HepG2 (cell line): ENCODE data around the gene C9orf85. TPM values are rescaled to one million over a fixed set of nuclear protein-coding genes. Genes with fewer than 3 reads are reported as not detected.
A peak's percentile ranks its signal among the peaks of the same experiment; 100 is the strongest.

ENCODE experiments used
- ATAC-seq: fragments of 200-7000 bp; cut with Tn5 transposase; 3 replicates; pipeline ENCODE4 v1.9.1; 2020; ENCODE audit warnings: mild to moderate bottlenecking, moderate library complexity
- BruUV-seq: library from RNA; stranded (reverse); fragments of 400-500 nt; replicated peaks from 2 replicates; lab custom pipeline; 2021; lab: Mats Ljungman, UMichigan
- CTCF ChIA-PET: fragments of 300-600 bp; formaldehyde crosslinking; extraction: SDS; loops from one replicate; lab custom pipeline; 2021; ENCODE audit warnings: low total read pairs, inconsistent platforms, low intra/inter-chr PET ratio; lab: Yijun Ruan, JAX
- POLR2A ChIA-PET: fragments of 350-600 bp; sonication (Branson Sonifier 250); formaldehyde crosslinking; loops from one replicate; lab custom pipeline; 2020; ENCODE audit warnings: antibody characterized with exemption, inconsistent platforms; lab: Yijun Ruan, JAX
- DNase-seq: peaks from one replicate; pipeline ENCODE4 v3.0.0-alpha.2; 2015; ENCODE audit warnings: low spot score
- FAIRE-seq: peaks from 3 replicates; lab custom pipeline; 2011; peaks lifted over from hg19 to GRCh38; lab: Jason Lieb, UNC
- H2AFZ ChIP-seq: one replicate; pipeline ENCODE4 v1.6.1; 2011; ENCODE audit warnings: low read length, inconsistent platforms
- H3K27ac ChIP-seq: fragments of 300-600 bp; 3 replicates; pipeline ENCODE4 v1.8.0; 2011; ENCODE audit warnings: mixed run types, mild to moderate bottlenecking, mixed read lengths, low read length, inconsistent platforms; ENCODE audit not compliant: insufficient read depth; ENCODE audit errors: extremely low read length
- H3K27me3 ChIP-seq, 2 experiments: fragments of 200-600 bp in 1 of 2; 2 replicates in 1 of 2; 3 replicates in 1 of 2; pipeline versions ENCODE4 v1.6.0 to v1.8.0; 2011; ENCODE audit warnings: low read length in 2 of 2, mild to moderate bottlenecking in 2 of 2, moderate library complexity in 2 of 2, inconsistent platforms in 1 of 2; ENCODE audit not compliant: insufficient read depth in 2 of 2, control insufficient read depth in 1 of 2
- H3K36me3 ChIP-seq, 2 experiments: fragments of 200-600 bp in 1 of 2; replicated peaks in 1 of 2; 2 replicates in 1 of 2; 3 replicates in 1 of 2; pipeline versions ENCODE4 v1.5.1 to v1.8.0; 2011; ENCODE audit warnings: low read length in 2 of 2, inconsistent platforms in 1 of 2; ENCODE audit not compliant: insufficient read depth in 2 of 2, control insufficient read depth in 1 of 2
- H3K4me1 ChIP-seq: 2 replicates; pipeline ENCODE4 v1.5.1; 2012; ENCODE audit warnings: low read length, inconsistent platforms; ENCODE audit not compliant: insufficient read depth
- H3K4me2 ChIP-seq: 2 replicates; pipeline ENCODE4 v1.6.0; 2011; ENCODE audit warnings: low read depth, low read length, inconsistent platforms
- H3K4me3 ChIP-seq, 3 experiments: fragments of 200-600 bp in 1 of 3; sonication (generic), shearing (Covaris generic) in 1 of 3; replicated peaks in 1 of 3; 2 replicates each; pipeline ENCODE4 v1.5.1; 2011 to 2016; ENCODE audit warnings: low read length in 3 of 3, inconsistent platforms in 2 of 3, low read depth in 2 of 3, mild to moderate bottlenecking in 2 of 3, control low read depth in 1 of 3, mixed read lengths in 1 of 3; ENCODE audit not compliant: insufficient read depth in 1 of 3
- H3K79me2 ChIP-seq: one replicate; pipeline ENCODE4 v1.6.1; 2011; ENCODE audit warnings: low read length, inconsistent platforms; ENCODE audit not compliant: insufficient read depth
- H3K9ac ChIP-seq: 2 replicates; pipeline ENCODE4 v1.6.0; 2011; ENCODE audit warnings: mild to moderate bottlenecking, low read depth, low read length, inconsistent platforms; ENCODE audit not compliant: insufficient read depth
- H3K9me3 ChIP-seq: 2 replicates; pipeline ENCODE4 v1.5.1; 2012; ENCODE audit warnings: mild to moderate bottlenecking, low read length
- H4K20me1 ChIP-seq: 2 replicates; pipeline ENCODE4 v1.6.0; 2011; ENCODE audit warnings: inconsistent platforms, mild to moderate bottlenecking, low read length, moderate library complexity; ENCODE audit not compliant: insufficient read depth
- ATF7 ChIP-seq, 2 experiments: fragments of 450-650 bp in 1 of 2; sonication (generic) in 1 of 2; formaldehyde crosslinking in 1 of 2; IDR thresholded peaks; 2 replicates each; pipeline versions ENCODE4 v1.4.0 to v1.6.1; 2016 to 2020; ENCODE audit warnings: antibody characterized with exemption in 1 of 2, mild to moderate bottlenecking in 1 of 2, missing genetic modification reagents in 1 of 2
- BHLHE40 ChIP-seq: IDR thresholded peaks from 2 replicates; pipeline ENCODE4 v1.6.1; 2011; ENCODE audit warnings: low read length, improper control_type of control experiment
- TFAP4 ChIP-seq: sonication (generic); IDR thresholded peaks from 2 replicates; pipeline ENCODE4 v1.6.1; 2016; ENCODE audit warnings: low read depth, borderline replicate concordance
- ZBTB7A ChIP-seq: sonication (generic); formaldehyde crosslinking; IDR thresholded peaks from 2 replicates; pipeline ENCODE4 v1.8.0; 2022; ENCODE audit warnings: mild to moderate bottlenecking, missing genetic modification reagents
- WGBS: methylation state at CpG from one replicate; pipeline ENCODE4 v1.1.6; 2017; ENCODE audit warnings: low lambda C conversion rate; 5-methylcytosine and 5-hydroxymethylcytosine counted together
- in situ Hi-C: cut with HindIII; loops from 2 replicates; pipeline ENCODE4 v1.10.0; 2017; ENCODE audit warnings: low pct_unique_long_range_greater_than_20kb; ENCODE audit not compliant: extremely low pct_ligation_motif_present
- intact Hi-C: fragments of 100-400 bp; cut with micrococcal nuclease; formaldehyde crosslinking; loops from one replicate; pipeline ENCODE4 v1.10.0; 2022; ENCODE audit not compliant: unreplicated experiment
- polyA plus RNA-seq, 8 experiments: library from polyadenylated mRNA; depleted of rRNA in 3 of 8; stranded (reverse) in 7 of 8; unstranded in 1 of 8; fragments of >200 nt; fragmentation: Illumina TruSeq in 4 of 8; extraction: Trizol in 4 of 8; gene quantifications; 2 replicates each; pipeline versions ENCODE4 v1.2.1 to v1.2.3, GENCODE V29; 2011 to 2016; ENCODE audit warnings: low read depth in 4 of 8, missing spikeins in 1 of 8, mixed read lengths in 1 of 8; ENCODE audit not compliant: insufficient read depth in 1 of 8
- total RNA-seq, 5 experiments: library from RNA; depleted of rRNA; stranded (reverse); fragments of >200 nt; fragmentation: Illumina TruSeq; extraction: Trizol; gene quantifications; 2 replicates each; pipeline ENCODE4 v1.2.3, GENCODE V29; 2016; ENCODE audit warnings: low read depth in 1 of 5
- TF ChIP-seq, protein P1 (sequence below): sonication (generic); formaldehyde crosslinking; IDR thresholded peaks from 2 replicates; pipeline ENCODE4 v1.4.0; 2020; ENCODE audit warnings: low read depth, mild to moderate bottlenecking, missing genetic modification reagents

The C9orf85 gene
- total and polyA plus RNA-seq, 2 of the 13 experiments (the other 11 are each of a cell fraction or from before 2014, with no cell fraction given), result 9.9 to 13.9 TPM

GRCh38 chr9:71980266-71981190 lies 69.1 kb downstream of the C9orf85 start:
- H3K9ac ChIP-seq, result no peak overlapping the region
- POLR2A ChIA-PET, result no interaction called here
- ATAC-seq (no peak), DNase-seq (no peak), FAIRE-seq (no peak)
- H4K20me1 ChIP-seq, result no peaks in the 10 kb centered on the region; the same call in 1 of the 2 replicates
- H3K4me3 ChIP-seq, result no peak overlapping the region
- no peaks in the 10 kb centered on the region for H3K4me1 ChIP-seq
- BruUV-seq, result no TSS peak
- WGBS, result 76% methylated on average over 5 of the region's 5 CpGs
- H3K27ac ChIP-seq, result no peak overlapping the region
- no peaks in the 10 kb centered on the region for H3K79me2 ChIP-seq
- TF ChIP-seq BHLHE40 (no peak), ZBTB7A (no peak)
- no peaks in the 10 kb centered on the region for H3K9me3 ChIP-seq
- CTCF ChIA-PET, result no interaction called here
- H3K27me3 ChIP-seq, result no peaks in the 10 kb centered on the region
- intact Hi-C loops, result no loop called here
- in situ Hi-C loops, result no loop called here
- no peaks in the 10 kb centered on the region; a peak in 1 of 5 replicates for H3K36me3 ChIP-seq
- no peak overlapping the region for H2AFZ ChIP-seq
- H3K4me2 ChIP-seq, result no peak overlapping the region

DNA sequence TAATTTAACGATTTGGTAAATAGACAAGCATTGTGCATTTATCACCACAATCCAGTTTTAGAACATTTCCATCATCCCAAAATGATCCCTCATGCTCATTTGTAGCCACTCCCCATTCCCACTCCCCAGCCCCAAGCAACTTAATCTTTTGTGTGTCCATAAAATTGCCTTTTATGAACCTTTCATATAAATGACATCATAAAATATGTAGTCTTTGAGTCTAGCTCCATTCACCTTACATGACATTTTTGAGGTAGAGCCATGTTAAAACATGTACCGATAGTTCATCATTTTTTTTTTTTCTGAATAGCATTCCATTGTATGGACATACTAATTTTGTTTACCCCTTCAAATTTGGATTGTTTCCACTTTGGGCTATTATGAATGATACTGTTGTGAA lies 70.5 kb downstream of the C9orf85 start:
- Histone ChIP-seq H3K9ac (no peak overlapping the region), H3K4me3 (no peak overlapping the region), H3K4me1 (no peaks in the 10 kb centered on the region), H3K36me3 (no peaks in the 10 kb centered on the region; a peak in 1 of 5 replicates), H3K27me3 (no peaks in the 10 kb centered on the region), H2AFZ (no peak overlapping the region), H4K20me1 (no peaks in the 10 kb centered on the region; the same call in 1 of the 2 replicates), H3K27ac (no peak overlapping the region), H3K4me2 (no peak overlapping the region), H3K79me2 (no peaks in the 10 kb centered on the region), H3K9me3 (no peaks in the 10 kb centered on the region)
- ATAC-seq (no peak), FAIRE-seq (no peak), DNase-seq (no peak)
- in situ Hi-C loops (no loop called here), intact Hi-C loops (no loop called here)
- WGBS, result 79% methylated on average over 2 of the region's 2 CpGs
- POLR2A ChIA-PET, result no interaction called here
- no TSS peak for BruUV-seq
- CTCF ChIA-PET, result no interaction called here
- no peak for TF ChIP-seq TFAP4
- TF ChIP-seq, protein P1, sequence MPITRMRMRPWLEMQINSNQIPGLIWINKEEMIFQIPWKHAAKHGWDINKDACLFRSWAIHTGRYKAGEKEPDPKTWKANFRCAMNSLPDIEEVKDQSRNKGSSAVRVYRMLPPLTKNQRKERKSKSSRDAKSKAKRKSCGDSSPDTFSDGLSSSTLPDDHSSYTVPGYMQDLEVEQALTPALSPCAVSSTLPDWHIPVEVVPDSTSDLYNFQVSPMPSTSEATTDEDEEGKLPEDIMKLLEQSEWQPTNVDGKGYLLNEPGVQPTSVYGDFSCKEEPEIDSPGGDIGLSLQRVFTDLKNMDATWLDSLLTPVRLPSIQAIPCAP (CRISPR knock-in tag), result no peak
- peak; percentile 77 for TF ChIP-seq ATF7 (IDR thresholded peaks at IDR 0.05)
- no peak for TF ChIP-seq ATF7 (CRISPR knock-in tag; IDR thresholded peaks at IDR 0.05)
